AG04449 (cell line): Measurements from ENCODE around the gene HSD17B8.

Experiments used
- CTCF ChIA-PET: fragments of 350-600 bp; formaldehyde crosslinking; extraction: SDS; loops from one replicate; lab custom pipeline; 2021; ENCODE audit warnings: antibody characterized with exemption; lab: Yijun Ruan, JAX
- POLR2A ChIA-PET: fragments of 400-600, 350-600 bp; formaldehyde crosslinking; extraction: SDS; loops from one replicate; lab custom pipeline; 2020; ENCODE audit warnings: antibody characterized with exemption, inconsistent platforms; lab: Yijun Ruan, JAX
- DNase-seq: peaks from one replicate; pipeline ENCODE4 v3.0.0-alpha.2; 2010; ENCODE audit warnings: low read depth, low spot score
- H3K4me3 ChIP-seq: 2 replicates; pipeline ENCODE4 v1.5.1; 2011; ENCODE audit warnings: low read depth, mild to moderate bottlenecking, control low read depth, low read length
- CTCF ChIP-seq: IDR thresholded peaks from one replicate; pipeline ENCODE4 v1.5.1; 2011; ENCODE audit warnings: mild to moderate bottlenecking, moderate library complexity, low read length, control low read depth, inconsistent platforms; ENCODE audit not compliant: insufficient read depth; ENCODE audit errors: missing control alignments

Gene HSD17B8

GRCh38 chr6:33185654-33186187 is 18.7 kb upstream of the HSD17B8 start:
- no peak for TF ChIP-seq CTCF
- no peak for DNase-seq
- ChIA-PET CTCF (interaction anchor here (2.2 kb wide), 1 partner anchor 12 kb away, joined by 12 read pairs; no protein-coding TSS in a partner anchor), POLR2A (no interaction called here)
- H3K4me3 ChIP-seq = no peak overlapping the region

- DNase-seq = no peak
- POLR2A ChIA-PET = no interaction called here
- CTCF ChIA-PET = interaction anchor here (2.2 kb wide), 1 partner anchor 10 kb away, joined by 12 read pairs; no protein-coding TSS in a partner anchor
- no peak for TF ChIP-seq CTCF
- H3K4me3 ChIP-seq = no peak overlapping the region
These were observed 16.6 kb upstream of the HSD17B8 start for GRCh38 chr6:33187809-33188208.

- ChIA-PET CTCF (interaction anchor here (0.8 to 1.9 kb wide), 4 partner anchors 9 to 60 kb away, joined by 3 to 16 read pairs (median 4); no protein-coding TSS in a partner anchor), POLR2A (no interaction called here)
- H3K4me3 ChIP-seq = no peak overlapping the region
- DNase-seq = no peak
- TF ChIP-seq CTCF = no peak
These were observed 15.3 kb upstream of the HSD17B8 start for GRCh38 chr6:33189164-33189563.

GRCh38 chr6:33189625-33190448 is 14.6 kb upstream of the HSD17B8 start:
- no peak for TF ChIP-seq CTCF
- ChIA-PET POLR2A (interaction anchor here (0.6 to 1.2 kb wide), 2 partner anchors 9 to 59 kb away, joined by 3 to 6 read pairs; no protein-coding TSS in a partner anchor), CTCF (interaction anchor here (0.6 to 1.9 kb wide), 5 partner anchors 8 to 289 kb away, joined by 3 to 16 read pairs (median 3); no protein-coding TSS in a partner anchor)
- DNase-seq = no peak
- H3K4me3 ChIP-seq = no peak overlapping the region

- POLR2A ChIA-PET = interaction anchor here (0.6 to 1.2 kb wide), 2 partner anchors 8 to 58 kb away, joined by 3 to 6 read pairs; no protein-coding TSS in a partner anchor
- CTCF ChIA-PET = interaction anchor here (0.6 to 1.9 kb wide), 2 partner anchors 8 to 290 kb away, joined by 3 to 16 read pairs; no protein-coding TSS in a partner anchor
- no peak for TF ChIP-seq CTCF
- no peak for DNase-seq
- H3K4me3 ChIP-seq = no peak overlapping the region
These were observed 13.8 kb upstream of the HSD17B8 start for GRCh38 chr6:33190504-33191107.
